ENCODE results near the gene KIF5A. TPM values are rescaled to one million over a fixed set of nuclear protein-coding genes. Genes with fewer than 3 reads are reported as not detected.

KIF5A gene
- total RNA-seq, 2 donors from 2014 or later: 2.3 to 4.5 TPM

DNA sequence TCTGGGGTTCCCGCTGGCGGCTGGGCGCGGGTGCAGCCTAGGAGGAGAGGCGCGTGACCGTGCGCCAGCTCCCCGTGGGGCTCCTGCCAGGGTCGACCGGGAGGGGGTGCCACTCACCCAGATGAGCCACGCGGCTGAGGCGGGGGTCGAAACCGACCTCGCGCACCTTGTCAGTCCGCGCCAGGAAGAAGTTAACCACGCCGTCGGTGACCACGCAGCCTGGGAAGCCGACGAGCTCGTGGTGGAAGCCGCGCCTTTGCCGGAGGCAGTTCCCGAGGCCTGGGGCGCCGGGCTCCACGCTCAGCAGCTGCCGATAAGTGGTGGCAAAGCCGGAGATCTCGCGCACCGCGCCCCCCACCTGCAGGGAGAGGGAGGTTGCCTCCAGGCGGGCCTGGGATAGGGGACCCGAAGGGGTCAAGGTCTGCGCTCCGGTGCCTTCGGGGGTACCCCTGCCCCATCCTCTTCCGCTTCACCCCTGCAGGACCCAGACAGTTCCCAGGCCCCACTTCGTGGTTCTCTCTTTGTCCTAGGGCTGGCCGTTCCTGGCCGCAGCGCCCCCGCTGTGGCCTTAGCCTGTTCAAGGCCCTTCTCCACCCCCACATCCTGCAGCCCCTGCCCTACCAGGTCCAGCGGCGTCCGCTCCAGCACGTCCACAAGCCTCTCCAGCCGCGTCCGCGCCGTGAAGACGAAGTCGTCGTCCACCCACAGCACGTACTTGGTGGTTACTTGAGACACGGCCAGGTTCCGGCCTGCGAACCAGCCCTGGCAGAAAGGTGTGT is 77.8 kb downstream of the KIF5A start:
- H3K9ac ChIP-seq (ENCODE audit: extremely low read depth, low read length, poor library complexity, severe bottlenecking): no peak overlapping the region
- peaks cover 99% of the 10 kb centered on the region for H3K27me3 ChIP-seq (ENCODE audit: control insufficient read depth, insufficient read depth, low read length, poor library complexity, severe bottlenecking)
- H3K4me1 ChIP-seq (ENCODE audit: control insufficient read depth, insufficient read depth, low read length): no peaks in the 10 kb centered on the region
- Mint-ChIP-seq H3K4me1 (peaks cover 2% of the 10 kb centered on the region), H3K27me3 (ENCODE audit: insufficient read depth) (peaks cover 99% of the 10 kb centered on the region), H3K9me3 (no peaks in the 10 kb centered on the region), H3K4me3 (peak overlapping the region; percentile 22), H3K36me3 (ENCODE audit: low read depth) (no peaks in the 10 kb centered on the region), H3K27ac (no peak overlapping the region)
- no peak overlapping the region for H3K27ac ChIP-seq (ENCODE audit: low read depth, low read length)
- no peak overlapping the region for H3K4me3 ChIP-seq (ENCODE audit: low read length)
- no peaks in the 10 kb centered on the region for H3K9me3 ChIP-seq (ENCODE audit: control insufficient read depth, low read length)
- TF ChIP-seq CTCF (conservative IDR thresholded peaks at IDR 0.05): peak; percentile 51
- peak; percentile 81 for DNase-seq
- 60 to 68% methylated on average over 23 to 67 of the region's 67 CpGs for WGBS, 2 experiments (ENCODE audit: insufficient coverage in 1 of 2, insufficient read length in 1 of 2)
- H3K36me3 ChIP-seq (ENCODE audit: control insufficient read depth, insufficient read depth, low read length): no peaks in the 10 kb centered on the region

GRCh38 chr12:57628280-57629191 is 78.7 kb downstream of the KIF5A start:
- Mint-ChIP-seq H3K4me3 (no peak overlapping the region), H3K27ac (no peak overlapping the region), H3K27me3 (ENCODE audit: insufficient read depth) (peaks cover 99% of the 10 kb centered on the region), H3K9me3 (no peaks in the 10 kb centered on the region), H3K36me3 (ENCODE audit: low read depth) (no peaks in the 10 kb centered on the region), H3K4me1 (no peaks in the 10 kb centered on the region)
- peak; percentile 57 for DNase-seq
- Histone ChIP-seq H3K27me3 (ENCODE audit: control insufficient read depth, insufficient read depth, low read length, poor library complexity, severe bottlenecking) (peaks cover 99% of the 10 kb centered on the region), H3K9ac (ENCODE audit: extremely low read depth, low read length, poor library complexity, severe bottlenecking) (no peak overlapping the region), H3K4me3 (ENCODE audit: low read length) (no peak overlapping the region), H3K36me3 (ENCODE audit: control insufficient read depth, insufficient read depth, low read length) (no peaks in the 10 kb centered on the region), H3K27ac (ENCODE audit: low read depth, low read length) (no peak overlapping the region), H3K4me1 (ENCODE audit: control insufficient read depth, insufficient read depth, low read length) (no peaks in the 10 kb centered on the region), H3K9me3 (ENCODE audit: control insufficient read depth, low read length) (no peaks in the 10 kb centered on the region)
- WGBS, 2 experiments (ENCODE audit: insufficient coverage in 1 of 2, insufficient read length in 1 of 2): 88 to 89% methylated on average over 23 to 29 of the region's 29 CpGs
- no peak for TF ChIP-seq CTCF (conservative IDR thresholded peaks at IDR 0.05)

DNA sequence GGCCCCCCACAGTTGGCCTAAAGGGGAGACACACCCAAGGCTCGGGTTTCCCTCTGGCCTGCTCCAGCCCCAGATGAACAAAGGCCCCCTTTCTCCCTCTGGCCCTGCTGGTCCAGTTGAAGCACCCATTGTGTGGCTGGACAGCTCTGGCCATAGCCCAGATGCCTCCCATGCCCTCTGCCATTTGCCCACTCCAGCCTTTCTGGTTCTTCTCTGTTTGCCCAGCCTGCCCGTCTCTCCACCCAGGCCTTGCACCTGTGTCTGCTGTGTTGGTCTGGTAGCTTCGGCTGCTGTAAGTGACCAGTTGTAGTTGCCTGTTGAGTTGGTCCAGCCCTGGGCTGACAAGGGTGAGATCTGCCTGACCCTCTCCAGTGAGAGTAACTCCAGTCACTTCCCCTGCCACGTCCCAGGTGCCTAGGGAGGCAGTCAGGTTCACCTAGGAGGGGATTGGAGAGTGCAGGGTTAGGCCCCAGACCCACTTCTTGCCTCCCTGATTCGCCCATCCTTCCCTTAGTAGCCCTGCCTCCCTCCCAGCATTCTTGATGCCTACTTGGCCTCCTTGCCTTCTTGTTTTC is 80.1 kb downstream of the KIF5A start:
- Histone ChIP-seq H3K27ac (ENCODE audit: low read depth, low read length) (no peak overlapping the region), H3K27me3 (ENCODE audit: control insufficient read depth, insufficient read depth, low read length, poor library complexity, severe bottlenecking) (peaks cover 99% of the 10 kb centered on the region), H3K4me1 (ENCODE audit: control insufficient read depth, insufficient read depth, low read length) (no peaks in the 10 kb centered on the region), H3K36me3 (ENCODE audit: control insufficient read depth, insufficient read depth, low read length) (no peaks in the 10 kb centered on the region), H3K9me3 (ENCODE audit: control insufficient read depth, low read length) (no peaks in the 10 kb centered on the region), H3K4me3 (ENCODE audit: low read length) (no peak overlapping the region), H3K9ac (ENCODE audit: extremely low read depth, low read length, poor library complexity, severe bottlenecking) (no peak overlapping the region)
- DNase-seq: peak; percentile 50
- Mint-ChIP-seq H3K9me3 (no peaks in the 10 kb centered on the region), H3K27ac (no peak overlapping the region), H3K4me3 (no peak overlapping the region), H3K27me3 (ENCODE audit: insufficient read depth) (peaks cover 96% of the 10 kb centered on the region), H3K36me3 (ENCODE audit: low read depth) (no peaks in the 10 kb centered on the region), H3K4me1 (no peaks in the 10 kb centered on the region)
- 80 to 90% methylated on average over 2 to 5 of the region's 5 CpGs for WGBS, 2 experiments (ENCODE audit: insufficient coverage in 1 of 2, insufficient read length in 1 of 2)
- no peak for TF ChIP-seq CTCF (conservative IDR thresholded peaks at IDR 0.05)

Measured in endodermal cell (in vitro differentiated cells).